Sigmoid colon (tissue), 4 donors: ENCODE measurements around the gene TTC33.

Source experiments
- EP300 ChIP-seq, 4 donors: sonication (generic); formaldehyde crosslinking; IDR thresholded peaks; one replicate each; pipeline ENCODE4 v1.6.1; 2017; ENCODE audit warnings: antibody characterized with exemption in 4 of 4
- POLR2A ChIP-seq, 2 donors: fragments of 450-650 bp; IDR thresholded peaks; one replicate each; pipeline ENCODE4 v1.6.1; 2016; ENCODE audit warnings: antibody characterized with exemption in 2 of 2, mild to moderate bottlenecking in 2 of 2, moderate library complexity in 2 of 2
- POLR2AphosphoS5 ChIP-seq, 4 donors: sonication (generic); formaldehyde crosslinking; IDR thresholded peaks; one replicate each; pipeline ENCODE4 v1.6.1; 2017; ENCODE audit warnings: antibody characterized with exemption in 4 of 4
- TF ChIP-seq, protein P1 (sequence below), 4 experiments: fragments of 450-650 bp in 3 of 4; fragments of 200-600 bp in 1 of 4; IDR thresholded peaks; one replicate each; pipeline ENCODE4 v1.5.1; 2016 to 2019; ENCODE audit warnings: antibody characterized with exemption in 4 of 4, mild to moderate bottlenecking in 3 of 4, moderate library complexity in 2 of 4

GRCh38 chr5:40554813-40555212 is 200.9 kb downstream of the TTC33 start:
- TF ChIP-seq, protein P1, sequence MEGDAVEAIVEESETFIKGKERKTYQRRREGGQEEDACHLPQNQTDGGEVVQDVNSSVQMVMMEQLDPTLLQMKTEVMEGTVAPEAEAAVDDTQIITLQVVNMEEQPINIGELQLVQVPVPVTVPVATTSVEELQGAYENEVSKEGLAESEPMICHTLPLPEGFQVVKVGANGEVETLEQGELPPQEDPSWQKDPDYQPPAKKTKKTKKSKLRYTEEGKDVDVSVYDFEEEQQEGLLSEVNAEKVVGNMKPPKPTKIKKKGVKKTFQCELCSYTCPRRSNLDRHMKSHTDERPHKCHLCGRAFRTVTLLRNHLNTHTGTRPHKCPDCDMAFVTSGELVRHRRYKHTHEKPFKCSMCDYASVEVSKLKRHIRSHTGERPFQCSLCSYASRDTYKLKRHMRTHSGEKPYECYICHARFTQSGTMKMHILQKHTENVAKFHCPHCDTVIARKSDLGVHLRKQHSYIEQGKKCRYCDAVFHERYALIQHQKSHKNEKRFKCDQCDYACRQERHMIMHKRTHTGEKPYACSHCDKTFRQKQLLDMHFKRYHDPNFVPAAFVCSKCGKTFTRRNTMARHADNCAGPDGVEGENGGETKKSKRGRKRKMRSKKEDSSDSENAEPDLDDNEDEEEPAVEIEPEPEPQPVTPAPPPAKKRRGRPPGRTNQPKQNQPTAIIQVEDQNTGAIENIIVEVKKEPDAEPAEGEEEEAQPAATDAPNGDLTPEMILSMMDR (IDR thresholded peaks at IDR 0.05) = no peak
- TF ChIP-seq POLR2AphosphoS5 (IDR thresholded peaks at IDR 0.05) (no peak), POLR2A (IDR thresholded peaks at IDR 0.05) (no peak), EP300 (IDR thresholded peaks at IDR 0.05) (no peak)
